Neutrophil (primary cell): ENCODE results near the gene USH2A.
"Not testable (repeated sequence)": the region's sequence is repeated elsewhere in the genome, so short reads cannot be mapped to it uniquely, and the experiment has no call there.

Experiments
- H3K27ac ChIP-seq: fragments of 200-600 bp; sonication (generic); 2 replicates; pipeline ENCODE4 v1.5.1; 2016; ENCODE audit warnings: mild to moderate bottlenecking, moderate library complexity
- H3K27me3 ChIP-seq: fragments of 200-600 bp; sonication (generic); 2 replicates; pipeline ENCODE4 v1.6.0; 2016; ENCODE audit warnings: mild to moderate bottlenecking
- H3K36me3 ChIP-seq: fragments of 200-600 bp; sonication (generic); 2 replicates; pipeline ENCODE4 v1.5.1; 2017
- H3K4me1 ChIP-seq, 2 experiments: fragments of 200-600 bp in 1 of 2; sonication (generic) in 1 of 2; 1 replicate in 1 of 2; 2 replicates in 1 of 2; pipeline versions ENCODE4 v1.5.1 to v1.6.1; 2013 to 2016; ENCODE audit warnings: low read depth in 1 of 2, low read length in 1 of 2, mild to moderate bottlenecking in 1 of 2, moderate library complexity in 1 of 2; ENCODE audit not compliant: control insufficient read depth in 1 of 2, insufficient read depth in 1 of 2
- H3K4me3 ChIP-seq, 2 experiments: fragments of 200-600 bp in 1 of 2; sonication (generic) in 1 of 2; 1 replicate in 1 of 2; 2 replicates in 1 of 2; pipeline ENCODE4 v1.5.1; 2013 to 2016; ENCODE audit warnings: low read depth in 1 of 2, low read length in 1 of 2, mild to moderate bottlenecking in 1 of 2, moderate library complexity in 1 of 2
- H3K9me3 ChIP-seq: fragments of 200-600 bp; sonication (generic); 2 replicates; pipeline ENCODE4 v1.5.1; 2016
- TF ChIP-seq, protein P1 (sequence below): fragments of 200-600 bp; sonication (generic); IDR thresholded peaks from 2 replicates; pipeline ENCODE4 v1.5.1; 2016; ENCODE audit warnings: antibody characterized with exemption

USH2A gene

DNA sequence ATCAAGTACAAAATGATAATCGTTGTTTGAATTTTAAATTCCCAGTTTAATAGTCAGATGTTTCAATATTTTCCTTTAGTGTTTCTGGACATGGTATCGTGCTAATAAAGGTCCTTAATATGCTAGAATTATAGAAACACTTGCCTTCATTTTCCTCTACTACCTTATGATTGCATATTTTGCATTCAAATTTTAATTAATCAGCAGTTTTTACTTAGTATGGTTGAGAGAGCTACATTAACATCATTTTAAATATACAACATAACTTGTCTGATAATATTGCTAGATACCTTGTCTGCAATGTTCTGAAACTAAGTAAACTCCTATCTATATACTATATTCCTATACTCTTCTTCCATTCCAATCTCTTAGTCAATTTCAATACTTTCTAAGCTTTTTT is 66.3 kb downstream of the USH2A start:
- no peaks in the 10 kb centered on the region for H3K27me3 ChIP-seq
- TF ChIP-seq, protein P1, sequence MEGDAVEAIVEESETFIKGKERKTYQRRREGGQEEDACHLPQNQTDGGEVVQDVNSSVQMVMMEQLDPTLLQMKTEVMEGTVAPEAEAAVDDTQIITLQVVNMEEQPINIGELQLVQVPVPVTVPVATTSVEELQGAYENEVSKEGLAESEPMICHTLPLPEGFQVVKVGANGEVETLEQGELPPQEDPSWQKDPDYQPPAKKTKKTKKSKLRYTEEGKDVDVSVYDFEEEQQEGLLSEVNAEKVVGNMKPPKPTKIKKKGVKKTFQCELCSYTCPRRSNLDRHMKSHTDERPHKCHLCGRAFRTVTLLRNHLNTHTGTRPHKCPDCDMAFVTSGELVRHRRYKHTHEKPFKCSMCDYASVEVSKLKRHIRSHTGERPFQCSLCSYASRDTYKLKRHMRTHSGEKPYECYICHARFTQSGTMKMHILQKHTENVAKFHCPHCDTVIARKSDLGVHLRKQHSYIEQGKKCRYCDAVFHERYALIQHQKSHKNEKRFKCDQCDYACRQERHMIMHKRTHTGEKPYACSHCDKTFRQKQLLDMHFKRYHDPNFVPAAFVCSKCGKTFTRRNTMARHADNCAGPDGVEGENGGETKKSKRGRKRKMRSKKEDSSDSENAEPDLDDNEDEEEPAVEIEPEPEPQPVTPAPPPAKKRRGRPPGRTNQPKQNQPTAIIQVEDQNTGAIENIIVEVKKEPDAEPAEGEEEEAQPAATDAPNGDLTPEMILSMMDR = no peak
- H3K27ac ChIP-seq = no peak overlapping the region
- no peak overlapping the region for H3K4me3 ChIP-seq
- H3K9me3 ChIP-seq = no peaks in the 10 kb centered on the region
- H3K36me3 ChIP-seq = no peaks in the 10 kb centered on the region
- H3K4me1 ChIP-seq = no peaks in the 10 kb centered on the region

DNA sequence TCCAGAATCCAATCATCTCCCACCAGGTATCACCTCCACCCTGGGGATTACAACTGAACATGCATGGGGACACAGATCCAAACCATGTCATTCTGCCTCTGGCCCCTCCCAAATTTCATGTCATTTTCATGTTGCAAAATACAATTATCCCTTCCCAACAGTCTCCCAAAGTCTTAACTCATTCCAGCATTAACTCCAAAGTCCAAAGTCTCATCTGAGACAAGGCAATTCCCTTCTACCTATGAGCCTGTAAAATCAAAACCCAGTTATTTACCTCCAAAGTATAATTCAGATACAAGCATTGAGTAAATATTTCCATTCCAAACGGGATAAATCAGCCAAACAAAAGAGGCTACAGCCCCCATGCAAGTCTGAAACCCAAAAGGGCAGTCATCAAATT is 73.1 kb downstream of the USH2A start:
- H3K27ac ChIP-seq = no peak overlapping the region
- H3K9me3 ChIP-seq = no peaks in the 10 kb centered on the region
- no peaks in the 10 kb centered on the region for H3K27me3 ChIP-seq
- TF ChIP-seq, protein P1 = no peak
- H3K4me1 ChIP-seq = no peaks in the 10 kb centered on the region
- no peak overlapping the region for H3K4me3 ChIP-seq
- H3K36me3 ChIP-seq = no peaks in the 10 kb centered on the region

DNA sequence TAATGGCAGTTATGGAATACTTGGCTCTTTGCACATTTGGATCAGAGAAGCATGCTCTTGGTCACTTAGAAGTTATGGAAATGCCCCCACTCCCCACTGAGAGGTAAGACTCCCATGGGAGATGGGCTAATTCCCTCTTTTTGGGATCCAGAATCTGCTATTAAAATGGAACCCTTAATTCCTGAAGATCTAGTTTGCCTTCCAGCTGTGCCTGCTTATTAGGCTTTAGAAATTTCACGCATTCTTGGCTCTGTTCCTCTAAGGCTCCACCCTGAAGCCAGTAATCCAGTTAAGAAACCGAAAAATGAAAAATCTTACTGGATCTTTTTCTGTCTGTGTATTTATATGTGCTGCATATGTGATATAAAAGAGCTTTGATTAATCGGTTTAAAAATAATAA is 76.7 kb downstream of the USH2A start:
- no peak overlapping the region for H3K27ac ChIP-seq
- H3K4me3 ChIP-seq = no peak overlapping the region
- no peaks in the 10 kb centered on the region for H3K9me3 ChIP-seq
- H3K36me3 ChIP-seq = no peaks in the 10 kb centered on the region
- H3K4me1 ChIP-seq = no peaks in the 10 kb centered on the region
- H3K27me3 ChIP-seq = no peaks in the 10 kb centered on the region
- TF ChIP-seq, protein P1 = no peak

DNA sequence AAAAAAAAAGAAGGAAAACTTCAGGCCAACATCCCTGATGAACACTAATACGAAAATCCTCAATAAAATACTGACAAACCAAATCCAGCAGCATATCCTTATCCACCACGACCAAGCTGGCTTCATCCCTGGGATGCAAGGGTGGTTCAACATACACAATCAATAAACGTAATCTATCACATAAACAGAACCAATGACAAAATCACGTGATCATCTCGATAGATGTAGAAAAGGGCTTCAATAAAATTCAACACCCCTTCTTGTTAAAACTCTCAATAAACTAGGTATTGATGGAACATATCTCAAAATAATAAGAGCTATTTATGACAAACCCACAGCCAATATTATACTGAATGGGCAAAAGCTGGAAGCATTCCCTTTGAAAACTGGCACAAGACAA is 82.7 kb downstream of the USH2A start:
- H3K27me3 ChIP-seq, H3K4me3 ChIP-seq, H3K36me3 ChIP-seq, H3K4me1 ChIP-seq, H3K27ac ChIP-seq, H3K9me3 ChIP-seq: not testable (repeated sequence)

DNA sequence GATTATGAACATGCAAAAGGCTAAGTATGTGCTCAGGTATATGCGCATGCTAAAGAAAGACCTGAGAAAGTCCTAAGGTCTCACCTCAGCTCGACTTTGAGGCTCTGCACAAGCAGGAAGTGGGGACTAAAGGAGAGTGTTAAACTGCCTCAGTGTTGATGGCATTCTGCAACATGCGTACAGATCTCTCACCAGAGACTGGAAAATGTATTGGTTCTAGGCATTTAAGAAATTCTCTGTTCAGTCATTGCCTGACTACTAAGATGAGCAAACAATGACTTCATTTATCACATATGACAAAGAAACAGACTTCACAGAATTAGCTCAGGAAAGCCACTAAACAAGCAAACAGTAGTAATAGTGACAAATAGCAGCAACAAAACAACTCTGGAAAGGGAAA is 90.8 kb downstream of the USH2A start:
- Histone ChIP-seq H3K36me3 (no peaks in the 10 kb centered on the region), H3K4me1 (no peaks in the 10 kb centered on the region), H3K27ac (no peak overlapping the region), H3K4me3 (no peak overlapping the region), H3K9me3 (no peaks in the 10 kb centered on the region), H3K27me3 (no peaks in the 10 kb centered on the region)
- TF ChIP-seq, protein P1 = no peak

DNA sequence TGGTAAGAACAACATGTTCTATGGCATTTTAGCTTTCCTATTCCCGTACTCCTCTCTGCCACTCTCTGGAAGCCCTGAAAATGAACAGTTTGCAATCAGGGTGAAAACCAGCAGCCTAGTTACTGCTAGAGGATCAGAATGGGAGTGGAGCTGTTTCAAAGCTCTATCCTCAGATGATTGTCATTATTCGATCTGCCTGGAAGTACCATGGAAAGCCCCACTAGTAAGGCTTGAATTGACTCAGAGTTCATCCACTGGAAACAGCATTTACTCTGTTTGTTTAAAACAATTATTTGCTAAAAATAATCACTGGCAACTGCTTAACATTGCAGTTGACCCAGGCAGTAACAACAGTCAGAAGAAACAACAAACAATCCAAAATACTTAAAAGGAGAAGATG is 91.2 kb downstream of the USH2A start:
- no peaks in the 10 kb centered on the region for H3K36me3 ChIP-seq
- no peak overlapping the region for H3K4me3 ChIP-seq
- no peaks in the 10 kb centered on the region for H3K4me1 ChIP-seq
- TF ChIP-seq, protein P1 = no peak
- H3K27me3 ChIP-seq = no peaks in the 10 kb centered on the region
- no peaks in the 10 kb centered on the region for H3K9me3 ChIP-seq
- no peak overlapping the region for H3K27ac ChIP-seq
